ENCODE results near the gene ARAP3. TPM values are rescaled to one million over a fixed set of nuclear protein-coding genes. Genes with fewer than 3 reads are reported as not detected.
A peak's percentile ranks its signal among the peaks of the same experiment; 100 is the strongest.

The ARAP3 gene
- total RNA-seq, 2 donors from 2014 or later = 5.6 to 12.5 TPM

DNA sequence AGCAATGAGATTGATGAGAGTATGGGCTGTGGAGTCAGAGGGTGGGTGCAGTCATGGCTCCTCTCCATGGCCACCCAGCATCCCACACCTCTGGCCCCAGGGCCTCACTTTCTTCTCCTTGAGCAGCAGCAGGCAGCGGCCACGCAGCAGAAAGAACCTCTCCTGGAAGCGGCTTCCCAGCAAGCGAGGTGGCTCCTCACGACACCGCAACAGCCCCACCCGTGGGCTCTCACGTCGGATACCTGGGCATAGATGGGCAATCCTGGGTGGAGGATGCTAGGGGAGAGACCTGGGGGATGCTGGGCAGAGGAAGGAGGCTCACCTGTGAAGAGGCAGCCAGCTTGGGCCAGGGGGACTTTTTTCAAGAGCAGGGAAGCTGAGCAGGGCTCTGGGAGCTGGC lies 25.6 kb downstream of the ARAP3 start:
- DNase-seq (ENCODE audit: low spot score) = no peak
- Histone ChIP-seq H3K4me3 (no peak overlapping the region), H3K4me1 (peaks cover 0 to 6% of the 10 kb centered on the region in 2 donors), H3K27me3 (no peaks in the 10 kb centered on the region), H3K36me3 (peaks cover 10% of the 10 kb centered on the region), H3K27ac (no peak overlapping the region), H3K9me3 (no peaks in the 10 kb centered on the region)
- TF ChIP-seq, protein P1, sequence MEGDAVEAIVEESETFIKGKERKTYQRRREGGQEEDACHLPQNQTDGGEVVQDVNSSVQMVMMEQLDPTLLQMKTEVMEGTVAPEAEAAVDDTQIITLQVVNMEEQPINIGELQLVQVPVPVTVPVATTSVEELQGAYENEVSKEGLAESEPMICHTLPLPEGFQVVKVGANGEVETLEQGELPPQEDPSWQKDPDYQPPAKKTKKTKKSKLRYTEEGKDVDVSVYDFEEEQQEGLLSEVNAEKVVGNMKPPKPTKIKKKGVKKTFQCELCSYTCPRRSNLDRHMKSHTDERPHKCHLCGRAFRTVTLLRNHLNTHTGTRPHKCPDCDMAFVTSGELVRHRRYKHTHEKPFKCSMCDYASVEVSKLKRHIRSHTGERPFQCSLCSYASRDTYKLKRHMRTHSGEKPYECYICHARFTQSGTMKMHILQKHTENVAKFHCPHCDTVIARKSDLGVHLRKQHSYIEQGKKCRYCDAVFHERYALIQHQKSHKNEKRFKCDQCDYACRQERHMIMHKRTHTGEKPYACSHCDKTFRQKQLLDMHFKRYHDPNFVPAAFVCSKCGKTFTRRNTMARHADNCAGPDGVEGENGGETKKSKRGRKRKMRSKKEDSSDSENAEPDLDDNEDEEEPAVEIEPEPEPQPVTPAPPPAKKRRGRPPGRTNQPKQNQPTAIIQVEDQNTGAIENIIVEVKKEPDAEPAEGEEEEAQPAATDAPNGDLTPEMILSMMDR (IDR thresholded peaks at IDR 0.05) = no peak

DNA sequence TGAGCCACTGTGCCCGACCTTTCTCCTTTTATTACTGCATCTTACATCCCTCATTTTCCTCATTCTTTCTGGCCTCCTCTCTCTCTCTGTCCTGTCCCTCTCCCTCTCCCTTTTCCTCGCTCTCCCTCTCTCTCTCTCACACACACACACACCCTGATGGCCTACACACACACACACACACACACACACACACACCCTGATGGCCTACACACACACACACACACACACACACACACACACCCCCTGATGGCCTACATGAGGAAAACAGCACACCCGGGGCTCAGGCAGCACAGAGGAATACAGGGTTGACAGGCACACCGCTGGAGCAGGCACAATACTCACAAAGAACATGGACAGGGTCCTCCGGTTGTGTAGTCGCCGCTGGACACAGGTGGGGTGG lies 27.0 kb downstream of the ARAP3 start:
- TF ChIP-seq, protein P1 (IDR thresholded peaks at IDR 0.05) = no peak
- peaks cover 10% of the 10 kb centered on the region for H3K36me3 ChIP-seq
- H3K4me1 ChIP-seq = peaks cover 0 to 16% of the 10 kb centered on the region in 2 donors
- no peaks in the 10 kb centered on the region for H3K27me3 ChIP-seq
- DNase-seq (ENCODE audit: low spot score) = no peak
- no peaks in the 10 kb centered on the region for H3K9me3 ChIP-seq
- no peak overlapping the region for H3K4me3 ChIP-seq
- no peak overlapping the region for H3K27ac ChIP-seq

DNA sequence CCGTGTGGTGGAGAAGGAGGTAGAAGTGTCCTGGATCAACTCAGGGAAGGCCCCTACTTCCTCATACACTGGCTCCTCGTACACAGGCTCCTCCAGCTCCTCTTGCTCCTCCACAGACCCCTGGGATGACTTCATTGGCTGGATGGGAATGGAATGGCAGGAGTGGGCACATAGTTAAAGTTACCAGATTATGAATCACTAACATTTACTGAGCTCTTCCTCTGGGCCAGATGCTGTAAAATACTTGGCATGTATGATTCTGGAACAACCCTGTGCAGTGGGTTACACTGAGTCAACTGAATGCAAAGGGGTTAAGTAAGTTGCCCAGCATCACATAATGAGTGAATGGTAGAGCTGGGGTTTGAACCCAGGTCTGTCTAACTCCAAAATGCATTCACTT lies 27.7 kb downstream of the ARAP3 start:
- TF ChIP-seq, protein P1 (IDR thresholded peaks at IDR 0.05) = no peak
- Histone ChIP-seq H3K4me3 (no peak overlapping the region), H3K27me3 (no peaks in the 10 kb centered on the region), H3K36me3 (peaks cover 10% of the 10 kb centered on the region), H3K4me1 (peaks cover 0 to 16% of the 10 kb centered on the region in 2 donors), H3K27ac (no peak overlapping the region), H3K9me3 (no peaks in the 10 kb centered on the region)
- DNase-seq (ENCODE audit: low spot score) = no peak

DNA sequence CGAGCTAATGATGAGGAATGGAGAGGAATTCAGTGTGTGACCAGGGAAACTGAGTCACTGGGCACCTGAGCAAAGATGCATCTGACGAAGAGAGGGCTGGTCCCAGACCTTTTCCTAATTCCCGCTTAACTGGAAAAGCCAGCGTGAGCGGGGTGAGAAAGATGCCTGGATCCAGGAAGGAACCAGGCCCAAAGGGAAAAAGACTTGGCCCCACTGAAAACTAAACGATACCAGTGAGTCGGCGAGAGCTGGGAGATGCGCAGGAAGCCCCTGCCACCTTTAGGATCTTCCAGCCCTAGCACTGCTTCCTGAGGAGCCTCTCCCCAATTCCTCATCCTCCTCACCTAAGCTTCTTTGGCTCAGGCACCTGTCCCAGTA lies 30.3 kb downstream of the ARAP3 start:
- Histone ChIP-seq H3K27me3 (no peaks in the 10 kb centered on the region), H3K27ac (peak overlapping the region in 1 of 2 donors; percentile 54), H3K4me1 (peaks cover 0 to 16% of the 10 kb centered on the region in 2 donors), H3K4me3 (peak overlapping the region; percentile 51 to 65), H3K36me3 (no peaks in the 10 kb centered on the region), H3K9me3 (no peaks in the 10 kb centered on the region)
- DNase-seq (ENCODE audit: low spot score) = no peak
- TF ChIP-seq, protein P1 (IDR thresholded peaks at IDR 0.05) = no peak

DNA sequence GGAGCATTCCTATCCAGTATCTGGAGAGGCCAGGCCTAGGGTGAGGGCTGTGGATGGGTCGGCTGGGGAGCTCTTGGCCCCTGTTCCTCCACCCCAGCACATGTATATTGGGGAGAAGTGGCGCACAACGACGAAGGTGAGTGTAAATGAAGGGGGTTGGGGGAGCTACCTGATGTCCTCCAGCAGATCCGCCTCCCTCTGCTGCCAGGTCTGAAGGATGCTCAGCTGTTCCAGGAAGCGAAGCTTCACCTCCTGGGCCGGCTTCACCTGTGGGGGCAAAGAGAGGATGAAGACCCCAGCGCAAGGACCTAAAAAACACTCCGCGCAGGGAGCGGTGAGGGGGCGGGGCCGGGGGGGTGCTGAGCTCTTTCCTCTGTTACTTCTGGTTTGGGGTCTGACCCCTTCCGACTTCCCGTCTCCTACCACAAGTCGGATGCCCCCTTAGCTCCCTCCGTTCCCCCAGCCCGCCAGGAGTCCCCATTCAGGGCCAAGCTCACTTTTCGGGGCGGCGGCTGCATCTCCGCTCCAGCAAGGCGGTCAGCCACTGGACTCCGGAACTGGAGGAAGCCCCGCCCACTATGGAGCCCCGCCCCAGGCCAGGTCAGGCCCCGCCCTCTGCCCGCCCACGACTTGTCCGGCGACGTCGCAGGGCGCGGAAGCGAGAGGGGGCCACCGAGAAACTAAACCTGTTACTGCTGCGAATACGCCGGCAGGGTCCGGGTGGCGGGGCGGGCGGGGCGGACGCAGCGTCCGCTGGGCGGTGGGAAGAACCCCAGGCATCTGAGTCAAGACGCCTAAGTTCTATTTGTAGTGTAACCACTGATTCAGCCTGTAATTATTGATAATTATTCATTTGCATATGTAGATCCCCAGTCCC lies 30.9 kb downstream of the ARAP3 start, which contains the start of gene FCHSD1:
TSS of gene FCHSD1 (minus strand) at position 568 of the 877 bp plus-strand sequence. CDS start at position 518, 50 bp downstream.
- TF ChIP-seq, protein P1 (IDR thresholded peaks at IDR 0.05) = no peak
- Histone ChIP-seq H3K27ac (peak within 1 kb of the TSS in 1 of 2 donors; percentile 54), H3K27me3 (no peaks in the 10 kb centered on the region)

More for the DNA sequence above, 30.9 kb downstream of the ARAP3 start, which contains the start of gene FCHSD1:
- Histone ChIP-seq H3K4me3 (peak within 1 kb of the TSS; percentile 51 to 65), H3K36me3 (no peaks in the 10 kb centered on the region), H3K4me1 (peaks cover 0 to 16% of the 10 kb centered on the region in 2 donors), H3K9me3 (no peaks in the 10 kb centered on the region)
- peak; percentile 91 for DNase-seq (ENCODE audit: low spot score)
